ENCODE results near the gene NTN3. TPM values are rescaled to one million over a fixed set of nuclear protein-coding genes. Genes with fewer than 3 reads are reported as not detected.

NTN3 gene
- total and polyA plus RNA-seq, 2 of the 8 experiments (the other 6 are each of a cell fraction or from before 2014, with no cell fraction given) = 0.30 to 0.34 TPM

- FAIRE-seq = no peak
- Histone ChIP-seq H3K4me3 (ENCODE audit: extremely low read depth in 1 of 4, insufficient read depth in 2 of 4, low read depth in 3 of 4, low read length in 4 of 4) (peak overlapping the region; percentile 48 to 73 (median 50)), H3K9ac (replicated peaks in 1 of 4; ENCODE audit: extremely low read depth in 1 of 4, low read depth in 3 of 4, low read length in 3 of 4) (peak overlapping the region; percentile 13 to 77 (median 59); a peak in 6 of 7 replicates), H3K23ac (ENCODE audit: insufficient read length) (no peak overlapping the region), H2AK5ac (ENCODE audit: low read depth, low read length) (no peak overlapping the region), H3K4ac (replicated peaks; ENCODE audit: insufficient read length, low read depth, low read length) (no peak overlapping the region), H3K27me3 (replicated peaks in 1 of 4; ENCODE audit: control insufficient read depth in 3 of 4, extremely low read depth in 1 of 4, insufficient read depth in 3 of 4, low read length in 3 of 4) (peaks cover 0 to 9% (median 2%) of the 10 kb centered on the region in 4 experiments; a peak in 2 of 7 replicates), H2AFZ (ENCODE audit: low read length) (peak overlapping the region; percentile 85; the same call in 1 of the 2 replicates), H4K5ac (ENCODE audit: insufficient read length, low read depth, low read length) (peak overlapping the region; percentile 76), H3K79me1 (ENCODE audit: low read depth, low read length) (0 out of 2 replicates have a peak, but pooled peaks cover 6% of the 10 kb centered on the region), H3K56ac (replicated peaks; ENCODE audit: insufficient read length, low read depth, low read length) (peak overlapping the region; percentile 80), H3K79me2 (ENCODE audit: control insufficient read depth in 1 of 2, insufficient read depth in 2 of 2, low read length in 2 of 2) (peaks cover 0 to 15% of the 10 kb centered on the region in 2 experiments; a peak in 2 of 4 replicates), H3K14ac (ENCODE audit: insufficient read length) (no peak overlapping the region), H2BK20ac (ENCODE audit: low read length) (no peak overlapping the region), H2BK120ac (replicated peaks; ENCODE audit: low read depth, low read length) (peak overlapping the region; percentile 69), H3K36me3 (ENCODE audit: control insufficient read depth in 2 of 4, insufficient read depth in 4 of 4, low read length in 3 of 4) (peaks cover 12 to 20% (median 17%) of the 10 kb centered on the region in 4 experiments), H3K9me3 (ENCODE audit: insufficient read depth in 2 of 2, low read depth in 1 of 2, low read length in 1 of 2) (no peaks in the 10 kb centered on the region), H3K4me2 (ENCODE audit: insufficient read depth in 1 of 2, low read depth in 2 of 2, low read length in 2 of 2) (peak overlapping the region; percentile 51 to 98), H4K8ac (ENCODE audit: extremely low read depth, insufficient read depth, low read length) (peak overlapping the region; percentile 91), H4K20me1 (replicated peaks in 1 of 2; ENCODE audit: control insufficient read depth in 1 of 2, insufficient read depth in 2 of 2, low read length in 2 of 2) (peaks cover 8 to 11% of the 10 kb centered on the region in 2 experiments), H2BK5ac (ENCODE audit: low read depth, low read length) (peak overlapping the region; percentile 78; the same call in 1 of the 2 replicates), H3K18ac (ENCODE audit: extremely low read depth, low read length) (peak overlapping the region; percentile 96), H3K23me2 (ENCODE audit: low read depth, low read length) (peaks cover 12% of the 10 kb centered on the region; the same call in 1 of the 2 replicates), H2BK12ac (ENCODE audit: low read depth, low read length) (peak overlapping the region; percentile 80; the same call in 1 of the 2 replicates), H3K27ac (ENCODE audit: low read depth, low read length) (no peak overlapping the region), H3K4me1 (replicated peaks in 1 of 4; ENCODE audit: control insufficient read depth in 3 of 4, insufficient read depth in 4 of 4, low read length in 3 of 4) (peaks cover 0 to 13% (median 6%) of the 10 kb centered on the region in 4 experiments; a peak in 5 of 7 replicates), H4K91ac (replicated peaks; ENCODE audit: insufficient read length, low read length) (peak overlapping the region; percentile 95), H2BK15ac (ENCODE audit: low read length) (peak overlapping the region; percentile 61; the same call in 1 of the 2 replicates)
- POLR2A ChIA-PET (ENCODE audit: partially characterized antibody) = interaction anchor here (0.6 to 2.2 kb wide), 10 partner anchors 9 to 178 kb away, joined by 3 to 9 read pairs (median 4); partner anchors contain the start of gene ECI1
- CTCF ChIA-PET (ENCODE audit: partially characterized antibody) = interaction anchor here (0.6 to 2.8 kb wide), 8 partner anchors 27 to 187 kb away, joined by 3 to 9 read pairs (median 4); partner anchors contain the start of gene ECI1
- 1% methylated on average over 18 of the region's 24 CpGs; no CpG with 5 or more reads in 1 of the 2 experiments for WGBS, 2 experiments (ENCODE audit: extremely low coverage in 1 of 2, insufficient coverage in 1 of 2, insufficient read length in 1 of 2, insufficient replicate concordance in 2 of 2, low coverage in 1 of 2, low lambda C conversion rate in 2 of 2, missing lambda C conversion rate in 1 of 2)
- no peak for DNase-seq (ENCODE audit: low read depth in 1 of 2, low spot score in 2 of 2)
- TF ChIP-seq ATF3 (IDR thresholded peaks at IDR 0.05; ENCODE audit: insufficient read depth, low read depth, low read length) (no peak), SAP30 (IDR thresholded peaks at IDR 0.05; ENCODE audit: insufficient read depth, insufficient replicate concordance, low read length) (no peak), MAFK (IDR thresholded peaks at IDR 0.05; ENCODE audit: low read depth, low read length) (no peak), SIN3A (conservative IDR thresholded peaks at IDR 0.05 in 1 of 2, IDR thresholded peaks at IDR 0.05 in 1 of 2; ENCODE audit: low read depth in 1 of 2, low read length in 2 of 2) (peak in 1 of 2 experiments; percentile 22; a peak in 1 of 4 replicates), JUN (IDR thresholded peaks at IDR 0.05; ENCODE audit: low read depth, low read length) (no peak), HDAC2 (IDR thresholded peaks at IDR 0.05; ENCODE audit: borderline replicate concordance in 1 of 2, low read depth in 2 of 2, low read length in 2 of 2) (no peak; a peak in 1 of 4 replicates), BRCA1 (IDR thresholded peaks at IDR 0.05; ENCODE audit: low read depth, low read length) (no peak), ASH2L (IDR thresholded peaks at IDR 0.05; ENCODE audit: low read length) (no peak), SIX5 (IDR thresholded peaks at IDR 0.05; ENCODE audit: low read depth, low read length) (no peak), GTF2F1 (IDR thresholded peaks at IDR 0.05; ENCODE audit: borderline replicate concordance, low read depth, low read length) (no peak), MAX (IDR thresholded peaks at IDR 0.05) (no peak), POLR2AphosphoS5 (IDR thresholded peaks at IDR 0.05; ENCODE audit: low read depth, low read length) (peak; percentile 82)
Observed at GRCh38 chr16:2428784-2429033, 42.4 kb upstream of the NTN3 start.
